NCI-H748 (cell line): Measurements from ENCODE around the gene MIGA2.
"Not testable (repeated sequence)": the region's sequence is repeated elsewhere in the genome, so short reads cannot be mapped to it uniquely, and the experiment has no call there.

Source experiments
- DNase-seq: peaks from one replicate; lab custom pipeline; 2025; ENCODE audit not compliant: unreplicated experiment; lab: John Stamatoyannopoulos, UW

MIGA2 gene

DNA sequence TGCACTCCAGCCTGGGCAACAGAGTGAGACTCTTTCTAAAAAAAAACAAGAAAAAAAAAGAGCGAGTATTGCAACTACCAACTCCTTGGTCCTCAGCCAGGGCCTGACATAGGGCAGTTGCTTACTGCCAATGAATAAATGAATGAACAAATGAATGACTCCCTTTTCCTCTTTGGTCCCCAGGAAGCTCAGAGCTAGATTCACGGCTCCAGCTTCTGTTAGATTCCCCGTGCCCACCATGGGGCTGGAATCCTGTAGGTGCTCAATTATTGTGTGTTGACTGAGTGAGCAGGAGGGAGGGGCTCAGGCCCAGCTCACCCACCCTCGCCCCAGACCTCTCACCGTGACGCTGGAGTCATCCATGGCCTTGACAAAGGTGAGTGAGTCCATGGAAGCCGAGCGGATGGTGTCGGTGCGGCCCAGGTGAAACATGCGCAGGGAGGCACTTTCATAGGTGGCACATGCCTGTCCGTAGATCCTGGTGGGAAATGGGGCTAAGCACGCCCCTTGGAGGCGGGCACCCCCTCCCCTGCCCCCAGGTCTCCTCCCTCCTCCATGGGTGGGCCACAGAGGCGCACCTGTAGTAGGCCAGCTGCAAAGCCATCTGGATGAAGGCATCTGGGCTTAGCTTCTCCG lies 61.4 kb downstream of the MIGA2 start:
- DNase-seq: no peak

DNA sequence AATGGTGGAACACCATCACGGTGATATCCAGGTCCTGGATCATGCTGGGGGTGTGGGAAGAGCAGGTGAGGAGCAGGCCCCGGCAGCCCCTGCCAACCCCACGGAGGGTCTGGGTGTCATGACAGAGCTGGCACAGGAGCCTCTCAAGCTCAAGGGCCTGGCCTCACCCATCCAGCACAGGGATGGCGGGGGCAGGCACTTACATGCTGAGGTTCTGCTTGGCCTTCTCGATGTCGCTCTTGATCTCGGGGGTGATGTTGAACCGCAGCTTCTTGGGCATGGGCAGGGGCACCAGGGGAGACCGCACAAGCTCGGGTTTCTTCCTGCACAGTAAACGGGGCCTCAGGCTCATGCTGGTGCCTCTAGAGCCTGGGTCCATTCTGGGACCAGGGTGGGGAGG lies 61.9 kb downstream of the MIGA2 start:
- DNase-seq: no peak

DNA sequence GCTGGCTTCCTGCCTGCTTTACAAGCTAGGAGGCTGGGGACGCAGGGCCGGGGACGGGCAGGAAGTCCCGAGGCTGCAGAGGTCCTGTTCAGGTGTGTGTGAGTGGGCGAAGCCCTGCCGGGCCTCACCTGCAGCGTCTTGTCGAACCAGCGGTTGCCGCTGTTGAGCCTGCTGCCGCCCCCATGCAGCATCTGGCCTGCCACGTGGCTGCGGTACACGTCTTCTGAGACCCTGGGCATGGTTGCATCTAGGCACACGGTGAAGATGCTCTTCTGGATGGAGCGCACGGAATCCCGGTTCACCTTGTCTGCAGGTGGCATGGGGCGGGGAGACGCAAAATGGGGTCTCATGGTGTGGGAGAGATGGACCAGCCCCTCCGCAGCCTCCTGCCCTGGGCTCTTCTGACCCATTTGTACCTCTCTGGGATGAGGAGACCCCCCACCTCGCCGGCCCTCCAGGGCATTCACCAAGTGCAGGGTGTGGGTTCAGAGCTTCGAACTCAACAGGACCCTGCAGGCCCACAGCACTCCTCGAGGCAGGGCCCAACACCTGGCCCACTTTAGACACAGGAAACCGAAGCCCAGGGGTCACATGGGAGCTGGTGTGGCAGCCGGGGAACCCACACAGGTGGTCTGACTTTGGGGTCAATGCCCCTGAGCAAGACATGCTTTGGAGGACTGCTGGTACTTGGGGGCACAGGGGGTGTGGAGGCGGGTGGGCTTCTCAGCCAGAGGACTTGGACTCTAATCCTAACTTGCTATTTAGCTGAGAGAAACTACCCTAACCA lies 64.2 kb downstream of the MIGA2 start:
- no peak for DNase-seq

DNA sequence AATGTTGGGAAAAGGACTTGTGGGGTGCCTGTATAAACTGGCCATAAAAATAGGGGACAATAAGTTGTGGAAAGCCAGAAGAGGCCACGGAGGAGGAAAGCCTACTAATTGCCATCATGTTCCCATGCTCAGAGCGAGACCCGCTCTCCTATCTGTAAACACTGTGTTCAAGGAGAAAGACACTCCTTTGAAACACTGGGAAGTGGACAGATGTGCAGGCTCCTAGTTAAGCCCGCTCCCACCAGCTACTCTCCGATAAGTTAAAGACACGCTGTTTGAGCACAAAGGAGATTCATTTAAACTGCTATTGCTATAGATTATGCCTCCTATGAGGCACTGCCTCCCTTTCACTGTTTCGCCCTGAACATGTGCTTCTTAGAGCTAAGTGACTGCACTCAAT lies 64.9 kb downstream of the MIGA2 start:
- no peak for DNase-seq

DNA sequence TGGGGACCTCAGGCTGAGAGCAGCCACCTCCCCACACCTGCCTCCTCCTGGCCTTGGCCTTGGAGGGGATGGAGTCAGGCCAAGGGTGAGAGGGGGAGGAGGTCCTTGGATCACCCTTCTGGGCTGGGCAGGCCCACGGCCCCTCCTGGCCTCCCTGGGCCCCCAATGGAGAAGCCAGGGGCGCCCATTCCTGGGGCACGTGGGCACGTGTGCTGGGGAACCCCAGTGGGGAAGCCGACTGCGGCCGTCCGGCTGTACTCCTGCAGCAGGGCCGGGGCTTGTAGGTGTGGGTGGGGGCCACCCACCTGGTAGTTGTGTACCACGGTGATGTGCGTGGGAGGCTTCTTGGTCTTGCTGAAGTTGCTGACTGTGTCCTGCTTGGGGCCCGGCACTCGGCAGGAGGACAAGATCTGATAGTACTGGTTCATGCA lies 65.7 kb downstream of the MIGA2 start:
- no peak for DNase-seq

DNA sequence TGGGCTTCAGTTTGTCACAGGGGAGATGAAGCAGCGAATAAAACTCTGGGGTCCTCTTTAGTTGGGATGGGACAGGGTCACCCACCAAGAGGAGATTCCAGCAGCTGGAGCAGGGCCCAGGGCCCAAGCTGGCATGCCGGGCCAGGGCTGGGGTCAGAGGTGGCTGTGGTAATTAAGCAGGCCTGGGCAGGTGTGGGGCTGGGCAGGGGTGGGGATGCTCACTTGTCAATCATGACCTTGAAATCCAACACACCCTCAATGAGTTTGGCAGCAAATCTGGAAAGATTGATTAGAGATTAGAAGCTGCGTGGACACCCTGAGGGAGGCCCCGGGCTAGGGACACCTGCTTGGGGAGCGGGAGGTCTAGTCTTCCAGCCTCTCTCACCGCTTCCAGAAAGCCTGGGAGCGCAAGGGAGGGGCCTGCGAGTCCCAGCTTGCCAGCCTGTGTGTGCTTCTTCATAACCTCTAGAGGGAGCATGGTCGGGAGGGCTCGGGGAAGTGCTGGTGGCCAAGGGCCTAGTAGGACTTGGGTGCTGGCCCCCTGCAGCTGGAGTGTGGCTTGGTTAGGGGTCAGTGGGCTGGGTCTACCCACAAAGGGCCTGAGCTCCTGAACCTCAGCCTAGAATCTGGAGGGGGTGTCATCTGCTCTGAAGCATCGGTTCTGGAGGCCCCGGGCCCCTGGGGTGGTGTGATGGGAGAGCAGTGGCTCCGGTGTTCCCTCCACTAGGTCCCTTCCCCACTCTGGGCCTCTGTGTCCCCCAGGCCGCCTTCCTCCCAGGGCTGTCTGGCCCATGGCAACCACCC lies 66.6 kb downstream of the MIGA2 start:
- peak; percentile 60 for DNase-seq

DNA sequence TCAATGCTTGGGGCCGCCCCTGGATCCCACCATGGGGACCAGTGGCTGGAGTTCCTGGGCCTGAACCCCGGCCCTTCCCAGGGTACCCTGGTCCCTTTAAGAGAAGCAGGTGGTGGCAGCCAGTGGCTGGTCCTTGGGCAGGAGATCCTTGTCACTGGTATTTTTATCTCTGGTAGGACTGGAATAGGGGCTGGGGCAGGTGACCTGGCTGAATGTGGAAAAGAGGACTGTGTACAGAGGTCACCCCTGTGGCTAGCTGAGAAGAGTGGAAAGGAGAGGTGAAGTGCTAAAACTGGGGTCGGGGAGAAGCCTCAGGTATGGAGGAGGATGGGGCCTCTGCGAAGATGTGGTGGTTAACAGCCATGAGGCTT lies 67.2 kb downstream of the MIGA2 start:
- no peak for DNase-seq

DNA sequence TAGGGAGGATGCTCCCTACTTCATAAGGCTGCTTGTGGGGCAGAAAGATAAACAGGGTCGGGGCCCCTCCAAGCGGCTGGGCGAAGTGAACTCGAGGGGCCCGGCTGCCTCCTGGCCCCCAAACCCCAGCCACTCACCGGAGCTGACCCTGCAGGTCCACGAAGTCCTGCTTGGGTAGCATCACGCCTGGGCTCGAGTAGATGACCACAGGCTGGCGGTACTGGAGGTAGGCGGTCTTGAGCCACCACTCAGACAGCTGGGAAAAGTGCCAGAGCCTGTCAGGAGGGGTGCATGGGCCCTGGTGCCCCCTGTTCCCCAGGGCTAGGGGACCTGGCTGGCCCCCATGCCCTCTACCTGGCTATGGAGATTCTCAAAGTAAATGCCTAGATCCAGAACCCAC lies 67.6 kb downstream of the MIGA2 start:
- DNase-seq: no peak

DNA sequence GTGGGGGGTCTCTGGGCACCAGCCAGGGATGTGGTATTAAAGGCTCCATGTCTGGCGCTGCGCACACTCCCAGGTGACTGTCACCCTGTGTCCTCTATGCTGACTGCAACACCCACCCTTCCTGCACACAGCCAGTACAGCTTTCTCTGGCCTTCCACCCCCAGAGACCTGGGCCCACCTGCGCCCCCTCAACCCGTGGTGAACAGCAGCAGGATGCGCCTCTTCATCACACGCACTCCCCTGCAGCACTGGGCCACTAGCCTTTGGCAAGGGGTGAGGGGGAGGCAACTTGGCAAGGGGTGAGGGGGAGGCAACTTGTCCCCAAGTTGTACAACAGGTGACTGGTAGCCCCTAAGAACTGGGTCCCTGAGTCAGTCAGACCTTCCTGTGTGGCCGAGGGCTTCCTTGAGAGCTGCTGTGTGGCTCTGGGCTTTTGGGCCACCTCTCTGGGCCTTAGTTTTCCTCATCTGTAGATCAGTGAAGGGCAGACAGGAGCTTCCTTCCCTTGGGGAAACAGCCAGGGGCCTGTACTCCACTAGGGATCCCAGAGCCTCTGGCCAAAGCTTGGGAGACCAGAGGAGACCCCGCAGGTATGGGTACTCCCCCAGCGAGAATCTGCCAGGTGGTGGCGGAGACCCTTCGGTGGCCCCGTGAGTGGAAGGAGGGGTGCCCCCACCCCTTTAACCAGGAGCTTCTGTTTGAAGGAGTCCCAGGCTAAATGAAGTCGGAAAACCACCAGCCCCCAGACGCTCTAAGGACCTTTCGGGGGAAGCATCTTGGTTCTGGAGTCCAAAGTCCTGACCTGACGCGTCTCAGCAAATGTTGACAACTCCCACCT lies 69.7 kb downstream of the MIGA2 start:
- no peak for DNase-seq

DNA sequence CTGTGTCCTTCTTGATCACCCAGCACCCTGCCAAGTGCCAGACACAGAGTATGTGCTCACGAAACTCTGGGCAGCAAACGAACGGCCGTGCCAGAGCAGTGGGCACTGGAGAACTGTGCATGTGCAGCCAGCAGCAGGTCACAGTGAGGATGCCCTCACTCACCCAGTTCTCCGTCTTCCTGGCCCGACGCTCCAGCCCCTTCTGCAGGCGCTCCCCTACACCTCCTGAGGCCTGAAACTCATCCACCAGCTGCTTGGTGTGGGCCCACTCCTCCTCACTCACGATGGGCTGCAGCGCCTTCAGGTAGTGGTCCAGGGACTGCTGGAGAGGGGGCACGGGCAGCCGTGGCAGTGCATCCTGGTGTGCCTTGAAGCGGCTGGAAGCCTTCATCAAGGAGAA lies 71.2 kb downstream of the MIGA2 start:
- DNase-seq: no peak

DNA sequence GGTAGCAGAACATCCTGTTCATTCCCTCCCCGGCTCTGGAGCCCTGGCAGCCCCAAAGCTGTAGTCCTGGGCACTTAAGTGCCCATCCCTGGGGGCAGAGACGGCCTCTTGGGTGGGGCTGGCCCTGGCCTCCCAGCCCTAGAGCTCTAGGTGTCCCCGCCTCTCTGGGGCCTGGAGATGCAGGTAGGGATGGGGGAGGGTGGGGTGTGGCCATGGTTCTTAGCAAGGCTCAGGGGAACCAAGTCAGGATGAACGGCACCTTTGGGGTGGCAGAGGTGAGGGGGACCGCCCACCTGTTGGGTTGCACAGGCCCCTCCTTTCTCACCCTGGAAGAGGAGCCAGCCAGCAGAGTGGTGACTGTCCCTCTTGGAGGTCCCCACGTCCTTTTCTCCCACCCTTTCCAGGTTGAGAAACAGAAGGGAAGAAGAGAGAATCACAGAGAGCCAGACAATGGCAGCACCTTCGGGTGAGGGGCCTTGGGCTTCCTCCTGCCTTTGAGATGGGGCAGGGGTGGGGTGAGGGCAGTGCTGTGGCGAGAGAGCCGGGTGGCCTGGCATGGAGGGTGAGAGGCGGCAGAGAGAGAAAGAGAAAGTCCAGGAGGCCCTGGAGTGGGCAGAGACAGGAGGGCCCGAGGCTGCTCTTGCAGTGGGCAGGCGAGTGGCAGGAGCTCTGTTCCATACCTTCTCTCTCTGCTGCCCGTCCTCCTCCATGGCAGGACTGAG lies 71.8 kb downstream of the MIGA2 start:
- no peak for DNase-seq

DNA sequence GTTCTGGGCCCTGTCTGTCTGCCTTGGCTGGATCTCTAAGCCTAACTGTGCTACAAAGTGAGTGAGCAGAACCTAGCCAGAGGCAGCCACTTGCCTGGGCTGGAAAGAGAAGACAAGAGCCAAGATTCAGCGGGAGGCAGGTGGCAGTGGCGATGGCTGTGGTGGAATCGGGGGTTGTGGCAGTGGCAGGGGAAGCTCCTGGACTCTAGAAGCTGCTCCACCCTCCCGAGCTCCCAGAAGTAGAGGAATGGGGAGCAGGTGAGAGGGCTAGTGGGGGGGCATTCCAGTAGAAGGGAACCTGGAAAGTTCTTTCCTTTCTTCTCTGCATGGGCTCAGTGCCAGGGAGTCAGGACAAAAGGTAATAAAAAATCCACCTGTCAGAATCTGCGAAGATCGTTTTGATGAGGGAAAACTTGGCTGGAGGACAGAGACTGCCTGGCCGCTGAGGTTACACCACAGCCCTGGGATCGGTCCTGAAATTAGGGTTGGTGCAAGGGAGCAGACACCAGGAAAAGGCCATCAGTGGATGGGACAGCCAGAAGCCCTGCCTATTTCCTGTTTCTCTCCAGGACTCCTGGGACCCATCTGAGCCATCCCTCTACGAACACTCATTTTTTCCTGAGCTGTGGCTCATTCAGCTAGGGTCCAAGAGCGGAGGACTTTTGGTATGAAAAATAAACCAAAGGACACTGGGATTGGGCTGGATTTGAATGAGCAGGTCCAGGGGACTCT lies 72.5 kb downstream of the MIGA2 start:
- DNase-seq: no peak

DNA sequence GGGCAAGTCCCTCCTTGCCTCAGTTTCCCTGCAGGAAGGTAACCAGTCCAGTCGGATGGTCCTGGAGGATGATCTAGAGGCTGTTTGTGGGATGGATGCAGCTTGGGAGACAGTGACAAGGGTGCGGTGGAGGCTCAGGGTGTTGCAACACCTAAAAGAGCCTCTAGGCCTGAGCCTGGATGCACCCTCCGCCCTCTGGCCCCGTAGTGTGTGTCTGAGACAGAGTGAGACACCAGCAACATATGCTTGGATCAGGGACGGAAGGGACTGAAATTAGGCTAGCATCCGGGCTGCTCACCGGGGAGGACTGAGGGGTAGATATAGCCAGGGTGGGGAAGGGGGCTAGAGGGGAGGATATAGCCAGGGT lies 73.1 kb downstream of the MIGA2 start:
- no peak for DNase-seq

DNA sequence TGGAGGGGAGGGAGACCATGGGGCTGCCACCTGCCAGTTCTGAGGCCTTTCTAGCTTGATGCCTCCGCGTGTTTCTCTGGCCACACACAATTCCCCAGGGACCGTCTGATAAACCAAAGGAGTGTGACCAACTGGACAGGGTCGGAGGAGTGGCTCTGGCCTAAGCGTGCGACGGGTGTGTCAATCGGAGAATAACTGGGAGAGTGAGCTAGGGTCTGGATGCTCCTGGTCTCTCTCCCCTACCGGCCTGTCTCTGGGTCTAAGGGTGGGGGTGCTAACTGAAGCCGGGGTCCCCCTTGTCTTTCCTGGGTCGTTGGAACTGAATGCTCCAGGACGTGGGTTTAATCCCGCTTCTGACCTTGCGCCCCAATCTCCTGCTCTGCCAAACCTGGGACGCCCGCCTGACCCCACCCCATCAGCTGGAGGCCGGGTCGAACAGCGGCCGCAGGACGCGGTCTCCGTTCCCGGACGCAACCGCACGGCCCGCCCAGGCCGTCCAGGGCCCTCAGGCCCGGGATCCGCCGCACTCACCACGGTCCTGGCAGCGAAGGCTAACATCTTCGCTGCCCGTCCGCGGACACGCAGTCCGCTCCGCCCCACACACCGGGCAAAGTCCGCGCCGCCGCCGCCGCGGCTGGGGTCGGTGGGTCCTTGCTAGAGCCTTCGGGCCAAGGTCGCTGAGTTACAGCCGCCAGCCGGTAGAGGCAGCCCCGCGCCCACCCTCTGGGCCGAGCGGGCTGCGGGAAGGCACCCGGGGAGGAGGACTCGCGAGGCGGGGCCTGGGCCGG lies 73.7 kb downstream of the MIGA2 start:
- no peak for DNase-seq

DNA sequence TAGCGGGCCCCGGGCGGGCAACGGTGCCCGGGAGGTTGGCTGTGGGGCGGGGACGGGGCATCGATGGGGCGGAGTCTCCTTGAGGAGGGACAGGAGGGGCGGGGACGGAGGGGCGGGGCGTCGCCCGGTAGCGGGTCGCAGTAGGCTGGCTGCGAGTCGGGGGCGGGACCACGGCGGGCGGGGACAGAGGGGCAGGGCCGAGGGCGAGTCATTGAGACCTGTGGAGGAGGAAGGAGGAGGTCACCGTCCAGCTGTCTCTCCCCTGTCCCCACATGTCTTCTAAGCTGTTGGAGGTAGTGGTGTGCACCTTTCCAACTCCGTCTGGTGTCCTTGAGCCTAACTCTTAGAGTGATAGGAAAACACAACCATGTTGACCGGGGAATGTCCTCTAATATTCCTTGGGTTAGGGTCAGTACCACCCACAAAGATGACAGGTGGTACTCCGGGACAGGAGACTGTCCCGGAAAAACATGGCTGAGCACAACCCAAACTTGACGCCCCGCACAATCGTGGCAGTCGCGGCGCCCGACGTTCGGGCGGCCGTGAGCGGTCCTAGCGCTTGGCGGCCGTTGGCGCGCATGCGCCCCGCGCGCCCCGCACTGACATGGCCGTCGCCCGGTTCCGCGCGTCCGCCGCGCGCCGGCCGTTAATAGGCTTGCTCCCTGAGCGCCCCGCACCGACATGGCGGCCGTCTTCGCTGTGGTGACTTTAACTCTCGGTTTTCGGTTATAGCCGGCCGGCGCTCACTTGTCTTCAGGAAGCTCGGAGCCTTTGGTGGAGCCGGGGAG lies 74.5 kb downstream of the MIGA2 start, which contains the start of the genes CRAT and PTPA:
CRAT (minus strand) TSS at position 54 of the 788 bp plus-strand sequence. CDS start 284 bp downstream, outside the sequence.
PTPA (plus strand) TSS at position 676 of the 788 bp plus-strand sequence. CDS start 186 bp downstream, outside the sequence.
- DNase-seq: peak; percentile 92

DNA sequence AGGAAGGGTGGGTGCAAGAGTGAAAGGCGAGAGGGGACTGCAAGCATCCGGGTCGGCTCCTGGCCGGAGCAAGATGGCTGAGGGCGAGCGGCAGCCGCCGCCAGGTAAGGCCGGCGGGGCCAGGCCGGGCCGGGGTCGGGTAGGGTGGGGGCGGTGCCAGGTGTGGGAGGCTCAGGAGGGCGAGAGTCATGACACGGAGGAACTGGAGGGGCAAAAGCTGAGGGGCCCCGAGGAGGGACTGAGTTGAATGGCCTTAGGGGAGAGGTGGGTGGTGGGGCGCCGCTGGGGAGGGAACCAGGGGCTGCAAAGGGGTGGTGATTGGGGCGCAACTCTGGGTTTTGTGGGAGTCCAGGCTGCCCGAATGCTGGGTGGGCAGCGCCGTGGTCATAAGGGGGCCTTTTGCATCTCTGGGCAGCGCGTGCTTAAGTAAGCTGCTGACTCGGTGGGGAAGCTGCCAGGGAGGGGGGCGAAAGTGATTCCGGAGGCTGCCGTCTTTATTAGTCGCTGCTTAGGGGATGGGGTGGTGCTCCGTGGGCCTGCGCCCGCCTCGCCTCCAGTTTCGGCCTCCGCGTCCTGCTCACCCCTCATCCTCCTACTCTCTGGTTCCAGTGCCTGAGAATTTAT lies 75.2 kb downstream of the MIGA2 start:
- peak; percentile 54 for DNase-seq

DNA sequence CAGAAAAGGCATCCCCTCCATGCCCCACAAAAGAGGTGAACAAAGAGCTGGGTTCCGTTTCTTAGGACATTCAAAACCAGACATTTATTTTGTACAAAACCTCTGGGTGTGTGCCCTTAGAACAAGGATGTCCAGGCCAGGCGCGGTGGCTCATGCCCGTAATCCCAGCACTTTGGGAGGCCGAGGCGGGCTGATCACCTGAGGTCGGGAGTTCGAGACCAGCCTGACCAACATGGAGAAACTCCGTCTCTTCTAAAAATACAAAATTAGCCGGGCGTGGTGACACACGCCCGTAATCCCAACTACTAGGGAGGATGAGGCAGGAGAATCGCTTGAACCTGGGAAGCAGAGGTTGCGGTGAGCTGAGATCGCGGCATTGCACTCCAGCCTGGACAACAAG lies 76.1 kb downstream of the MIGA2 start:
- DNase-seq: not testable (repeated sequence)
